OCI-LY3 (cell line): ENCODE measurements around the gene DMRTA2.

ENCODE experiments used
- H2AFZ ChIP-seq: fragments of 200-600, 300-600 bp; shearing (Covaris generic); 2 replicates; pipeline ENCODE4 v1.6.0; 2014; ENCODE audit warnings: antibody characterized with exemption, low read depth, low read length
- H3K27ac ChIP-seq: fragments of 200-600, 300-600 bp; sonication (generic); 2 replicates; pipeline ENCODE4 v1.5.1; 2014; ENCODE audit warnings: mild to moderate bottlenecking, low read length, moderate library complexity, mixed read lengths
- H3K27me3 ChIP-seq: fragments of 200-600, 300-600 bp; sonication (generic); 2 replicates; pipeline ENCODE4 v1.6.1; 2014; ENCODE audit warnings: low read depth, low read length, mixed read lengths
- H3K36me3 ChIP-seq: fragments of 200-600, 300-600 bp; sonication (generic); replicated peaks from 2 replicates; pipeline ENCODE3; 2014; ENCODE audit warnings: low read depth, low read length, mixed read lengths
- H3K4me1 ChIP-seq: fragments of 300-600, 200-600 bp; sonication (generic); 2 replicates; pipeline ENCODE4 v1.6.1; 2014; ENCODE audit warnings: low read length, mixed read lengths
- H3K4me2 ChIP-seq: fragments of 200-600, 300-600 bp; sonication (generic); 2 replicates; pipeline ENCODE4 v1.6.1; 2014; ENCODE audit warnings: low read length, mixed read lengths
- H3K4me3 ChIP-seq: fragments of 300-600, 200-600 bp; sonication (generic); 2 replicates; pipeline ENCODE4 v1.5.1; 2014; ENCODE audit warnings: antibody characterized with exemption, mild to moderate bottlenecking, low read length, moderate library complexity
- H3K79me2 ChIP-seq: fragments of 300-600, 200-600 bp; shearing (Covaris generic); 2 replicates; pipeline ENCODE4 v1.6.1; 2014; ENCODE audit warnings: mild to moderate bottlenecking, low read length, mixed read lengths
- H3K9ac ChIP-seq: fragments of 300-600, 200-600 bp; shearing (Covaris generic); 2 replicates; pipeline ENCODE4 v1.6.0; 2014; ENCODE audit warnings: mild to moderate bottlenecking, low read length, moderate library complexity
- H3K9me3 ChIP-seq: fragments of 200-600, 300-600 bp; shearing (Covaris generic); 2 replicates; pipeline ENCODE4 v1.6.1; 2014; ENCODE audit warnings: low read length, mixed read lengths; ENCODE audit not compliant: insufficient read depth
- H4K20me1 ChIP-seq: fragments of 200-600, 300-600 bp; sonication (generic); 2 replicates; pipeline ENCODE4 v1.6.1; 2016; ENCODE audit warnings: low read length, mixed read lengths; ENCODE audit not compliant: insufficient read depth
- EZH2phosphoT487 ChIP-seq: fragments of 200-600 bp; shearing (Covaris generic); IDR thresholded peaks from 2 replicates; pipeline ENCODE4 v1.6.1; 2018; ENCODE audit warnings: antibody characterized with exemption, mixed run types, low read depth
- TF ChIP-seq, protein P1 (sequence below): fragments of 200-600, 300-600 bp; sonication (generic); IDR thresholded peaks from 2 replicates; pipeline ENCODE4 v1.5.1; 2014; ENCODE audit warnings: antibody characterized with exemption, low read length, low read depth

Gene DMRTA2

GRCh38 chr1:50426108-50426700, 3.0 kb upstream of the DMRTA2 start:
- Histone ChIP-seq H3K36me3 (no peaks in the 10 kb centered on the region), H3K4me1 (no peaks in the 10 kb centered on the region), H3K27ac (no peak overlapping the region), H2AFZ (no peak overlapping the region), H3K9me3 (no peaks in the 10 kb centered on the region), H4K20me1 (no peaks in the 10 kb centered on the region), H3K4me3 (no peak overlapping the region), H3K79me2 (no peaks in the 10 kb centered on the region), H3K27me3 (no peaks in the 10 kb centered on the region), H3K4me2 (no peak overlapping the region), H3K9ac (no peak overlapping the region)
- TF ChIP-seq, protein P1, sequence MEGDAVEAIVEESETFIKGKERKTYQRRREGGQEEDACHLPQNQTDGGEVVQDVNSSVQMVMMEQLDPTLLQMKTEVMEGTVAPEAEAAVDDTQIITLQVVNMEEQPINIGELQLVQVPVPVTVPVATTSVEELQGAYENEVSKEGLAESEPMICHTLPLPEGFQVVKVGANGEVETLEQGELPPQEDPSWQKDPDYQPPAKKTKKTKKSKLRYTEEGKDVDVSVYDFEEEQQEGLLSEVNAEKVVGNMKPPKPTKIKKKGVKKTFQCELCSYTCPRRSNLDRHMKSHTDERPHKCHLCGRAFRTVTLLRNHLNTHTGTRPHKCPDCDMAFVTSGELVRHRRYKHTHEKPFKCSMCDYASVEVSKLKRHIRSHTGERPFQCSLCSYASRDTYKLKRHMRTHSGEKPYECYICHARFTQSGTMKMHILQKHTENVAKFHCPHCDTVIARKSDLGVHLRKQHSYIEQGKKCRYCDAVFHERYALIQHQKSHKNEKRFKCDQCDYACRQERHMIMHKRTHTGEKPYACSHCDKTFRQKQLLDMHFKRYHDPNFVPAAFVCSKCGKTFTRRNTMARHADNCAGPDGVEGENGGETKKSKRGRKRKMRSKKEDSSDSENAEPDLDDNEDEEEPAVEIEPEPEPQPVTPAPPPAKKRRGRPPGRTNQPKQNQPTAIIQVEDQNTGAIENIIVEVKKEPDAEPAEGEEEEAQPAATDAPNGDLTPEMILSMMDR = no peak
- no peak for TF ChIP-seq EZH2phosphoT487

- no peaks in the 10 kb centered on the region for H3K36me3 ChIP-seq
- no peaks in the 10 kb centered on the region for H3K79me2 ChIP-seq
- H3K4me2 ChIP-seq = no peak overlapping the region
- no peaks in the 10 kb centered on the region for H3K27me3 ChIP-seq
- H3K4me1 ChIP-seq = no peaks in the 10 kb centered on the region
- no peak overlapping the region for H3K9ac ChIP-seq
- TF ChIP-seq, protein P1 = no peak
- no peak for TF ChIP-seq EZH2phosphoT487
- H4K20me1 ChIP-seq = no peaks in the 10 kb centered on the region
- H3K9me3 ChIP-seq = no peaks in the 10 kb centered on the region
- H3K4me3 ChIP-seq = no peak overlapping the region
- no peak overlapping the region for H3K27ac ChIP-seq
- no peak overlapping the region for H2AFZ ChIP-seq
These were observed 2.3 kb upstream of the DMRTA2 start for GRCh38 chr1:50425376-50426107.

DNA sequence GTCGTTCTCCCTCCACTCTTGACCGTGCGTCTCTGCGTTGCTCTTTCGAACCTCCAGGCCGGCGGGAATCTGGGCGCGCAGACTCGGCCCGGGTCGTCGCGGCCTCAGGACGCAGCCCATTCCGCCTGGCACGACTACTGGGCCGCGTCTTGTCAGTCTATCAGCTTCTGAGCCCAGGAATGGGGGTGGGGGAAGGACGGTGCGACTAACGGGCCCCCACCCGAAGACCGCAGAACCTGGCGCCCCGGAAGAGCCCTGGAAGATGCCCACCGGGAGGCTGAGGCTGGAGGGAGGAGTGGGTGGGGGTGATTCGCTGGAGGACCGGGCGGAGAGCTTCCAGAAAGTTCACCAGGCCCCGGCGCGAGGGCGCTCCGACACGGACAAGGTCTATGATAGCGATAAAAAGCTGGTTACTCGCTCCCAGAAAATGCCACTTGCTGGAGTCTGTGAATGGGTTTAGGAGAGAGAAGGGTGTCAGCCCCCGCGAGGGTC, 1.7 kb upstream of the DMRTA2 start:
- Histone ChIP-seq H3K9ac (no peak overlapping the region), H3K27ac (no peak overlapping the region), H3K36me3 (no peaks in the 10 kb centered on the region), H3K4me1 (no peaks in the 10 kb centered on the region), H3K79me2 (no peaks in the 10 kb centered on the region), H4K20me1 (no peaks in the 10 kb centered on the region), H3K9me3 (no peaks in the 10 kb centered on the region), H3K27me3 (no peaks in the 10 kb centered on the region), H3K4me3 (no peak overlapping the region), H3K4me2 (no peak overlapping the region), H2AFZ (no peak overlapping the region)
- TF ChIP-seq, protein P1 = no peak
- no peak for TF ChIP-seq EZH2phosphoT487

GRCh38 chr1:50424045-50424883, 1.0 kb upstream of the DMRTA2 start:
- no peaks in the 10 kb centered on the region for H3K36me3 ChIP-seq
- H3K9me3 ChIP-seq = no peaks in the 10 kb centered on the region
- H3K4me1 ChIP-seq = no peaks in the 10 kb centered on the region
- H3K27ac ChIP-seq = no peak overlapping the region
- H3K4me2 ChIP-seq = no peak overlapping the region
- no peaks in the 10 kb centered on the region for H3K79me2 ChIP-seq
- H3K4me3 ChIP-seq = no peak overlapping the region
- H3K9ac ChIP-seq = no peak overlapping the region
- H2AFZ ChIP-seq = no peak overlapping the region
- no peaks in the 10 kb centered on the region for H3K27me3 ChIP-seq
- no peaks in the 10 kb centered on the region for H4K20me1 ChIP-seq
- TF ChIP-seq, protein P1 = no peak
- TF ChIP-seq EZH2phosphoT487 = no peak
